K562 (cell line): ENCODE measurements around the gene SOS1. TPM values are rescaled to one million over a fixed set of nuclear protein-coding genes. Genes with fewer than 3 reads are reported as not detected.

Experiments
- ATAC-seq: fragments of 200-7000 bp; cut with Tn5 transposase; 3 replicates; pipeline ENCODE4 v1.9.1; 2020; ENCODE audit warnings: moderate library complexity
- BruUV-seq: library from RNA; stranded (reverse); fragments of 400-500 nt; replicated peaks from 2 replicates; lab custom pipeline; 2021; lab: Mats Ljungman, UMichigan
- CTCF ChIA-PET: fragments of 300-600 bp; formaldehyde crosslinking; extraction: SDS; loops from one replicate; lab custom pipeline; 2021; ENCODE audit warnings: low intra/inter-chr PET ratio; lab: Yijun Ruan, JAX
- POLR2A ChIA-PET: fragments of 300-600, 350-650 bp; sonication (Branson Sonifier 250); formaldehyde crosslinking; extraction: SDS; loops from one replicate; lab custom pipeline; 2021; ENCODE audit warnings: antibody characterized with exemption, inconsistent platforms; lab: Yijun Ruan, JAX
- DNase-seq, 4 experiments: peaks; one replicate each; pipeline versions ENCODE4 v3.0.0 to v3.0.0-alpha.2; 2011 to 2018; ENCODE audit warnings: low spot score in 3 of 4, mixed read lengths in 3 of 4; ENCODE audit errors: extremely low read depth in 1 of 4
- FAIRE-seq: peaks from 2 replicates; lab custom pipeline; 2011; peaks lifted over from hg19 to GRCh38; lab: Jason Lieb, UNC
- H2AFZ ChIP-seq: 2 replicates; pipeline ENCODE4 v1.6.0; 2011; ENCODE audit warnings: low read depth, low read length, control low read depth, inconsistent platforms
- H3K27ac ChIP-seq: fragments of 200-600 bp; 3 replicates; pipeline ENCODE4 v1.8.0; 2011; ENCODE audit warnings: low read depth, mild to moderate bottlenecking, control low read depth, inconsistent platforms, low read length, moderate library complexity, mixed read lengths; ENCODE audit errors: extremely low read depth
- H3K27me3 ChIP-seq, 2 experiments: fragments of 300-600 bp in 1 of 2; 2 replicates in 1 of 2; 3 replicates in 1 of 2; pipeline versions ENCODE4 v1.6.0 to v1.8.0; 2011; ENCODE audit warnings: inconsistent platforms in 2 of 2, low read length in 2 of 2, mild to moderate bottlenecking in 1 of 2, mixed read lengths in 1 of 2, moderate library complexity in 1 of 2; ENCODE audit not compliant: control insufficient read depth in 2 of 2, insufficient read depth in 2 of 2
- H3K36me3 ChIP-seq: fragments of 300-600 bp; 3 replicates; pipeline ENCODE4 v1.8.0; 2011; ENCODE audit warnings: mild to moderate bottlenecking, low read length, inconsistent platforms; ENCODE audit not compliant: control insufficient read depth, insufficient read depth
- H3K4me1 ChIP-seq, 2 experiments: fragments of 200-600 bp in 1 of 2; replicated peaks in 1 of 2; 2 replicates in 1 of 2; 3 replicates in 1 of 2; pipeline versions ENCODE4 v1.5.1 to v1.8.0; 2011; ENCODE audit warnings: inconsistent platforms in 2 of 2, low read length in 2 of 2, mild to moderate bottlenecking in 1 of 2, mixed read lengths in 1 of 2, moderate library complexity in 1 of 2; ENCODE audit not compliant: control insufficient read depth in 2 of 2, insufficient read depth in 2 of 2
- H3K4me2 ChIP-seq: 2 replicates; pipeline ENCODE4 v1.6.1; 2011; ENCODE audit warnings: low read length, control low read depth, inconsistent platforms, mixed read lengths; ENCODE audit not compliant: insufficient read depth
- H3K4me3 ChIP-seq: fragments of 200-600 bp; sonication (generic), shearing (Covaris generic); 2 replicates; pipeline ENCODE4 v1.5.1; 2016; ENCODE audit warnings: control low read depth, inconsistent platforms
- H3K79me2 ChIP-seq: fragments of 200-600 bp; 3 replicates; pipeline ENCODE4 v1.8.0; 2011; ENCODE audit warnings: low read length, inconsistent platforms; ENCODE audit not compliant: control insufficient read depth, insufficient read depth
- H3K9ac ChIP-seq, 2 experiments: 2 replicates each; pipeline versions ENCODE4 v1.6.0 to v1.6.1; 2011; ENCODE audit warnings: low read depth in 2 of 2, low read length in 2 of 2, control low read depth in 1 of 2, inconsistent platforms in 1 of 2, mild to moderate bottlenecking in 1 of 2, mixed read lengths in 1 of 2; ENCODE audit not compliant: insufficient read depth in 1 of 2
- H3K9me1 ChIP-seq: one replicate; pipeline ENCODE4 v1.6.0; 2011; ENCODE audit warnings: inconsistent platforms, mild to moderate bottlenecking, low read length, moderate library complexity; ENCODE audit not compliant: control insufficient read depth, insufficient read depth
- H3K9me3 ChIP-seq: replicated peaks from 2 replicates; pipeline ENCODE4 v1.5.1; 2011; ENCODE audit warnings: low read depth, low read length, inconsistent platforms; ENCODE audit not compliant: control insufficient read depth, insufficient read depth
- H4K20me1 ChIP-seq: replicated peaks from 2 replicates; pipeline ENCODE4 v1.6.1; 2011; ENCODE audit warnings: low read length, inconsistent platforms, mixed read lengths; ENCODE audit not compliant: control insufficient read depth, insufficient read depth
- BACH1 ChIP-seq: fragments of 200-800 bp; sonication (Bioruptor generic); IDR thresholded peaks from 2 replicates; pipeline ENCODE4 v1.6.1; 2016; ENCODE audit warnings: missing genetic modification characterization, missing compliant biosample characterization
- BCL6 ChIP-seq: fragments of 250-450 bp; sonication (Bioruptor Pico); IDR thresholded peaks from 2 replicates; pipeline ENCODE4 v1.4.0; 2020
- C11orf30 ChIP-seq: fragments of 450-650 bp; IDR thresholded peaks from 2 replicates; pipeline ENCODE4 v1.6.1; 2016; ENCODE audit warnings: low read depth, mild to moderate bottlenecking
- CREB3 ChIP-seq: fragments of 450-650 bp; conservative IDR thresholded peaks from 2 replicates; pipeline ENCODE4 v1.6.1; 2016; ENCODE audit warnings: missing genetic modification characterization, low read depth, mild to moderate bottlenecking, missing compliant biosample characterization, moderate library complexity
- CTBP1 ChIP-seq: fragments of 450-650 bp; IDR thresholded peaks from 2 replicates; pipeline ENCODE4 v1.6.1; 2016; ENCODE audit warnings: borderline replicate concordance
- MAFF ChIP-seq: IDR thresholded peaks from 2 replicates; pipeline ENCODE4 v1.6.1; 2012; ENCODE audit warnings: low read length, improper control_type of control experiment
- MAFG ChIP-seq: fragments of 450-650 bp; conservative IDR thresholded peaks from 2 replicates; pipeline ENCODE4 v1.6.1; 2016; ENCODE audit warnings: missing genetic modification characterization, missing compliant biosample characterization
- MAFK ChIP-seq: IDR thresholded peaks from 2 replicates; pipeline ENCODE4 v1.6.1; 2011; ENCODE audit warnings: low read length, improper control_type of control experiment
- MIER1 ChIP-seq: fragments of 450-650 bp; IDR thresholded peaks from 2 replicates; pipeline ENCODE4 v1.6.1; 2016; ENCODE audit warnings: antibody characterized with exemption, mild to moderate bottlenecking, low read depth
- MNT ChIP-seq, 2 experiments: fragments of 450-650 bp; conservative IDR thresholded peaks; 2 replicates each; pipeline ENCODE4 v1.6.1; 2017; ENCODE audit warnings: mild to moderate bottlenecking in 2 of 2, moderate library complexity in 2 of 2
- MTA2 ChIP-seq: fragments of 450-650 bp; IDR thresholded peaks from 2 replicates; pipeline ENCODE4 v1.6.1; 2016; ENCODE audit warnings: low read depth
- NFE2 ChIP-seq: IDR thresholded peaks from 2 replicates; pipeline ENCODE4 v1.6.1; 2014; ENCODE audit warnings: antibody characterized with exemption, low read depth
- NFE2L1 ChIP-seq: fragments of 450-650 bp; IDR thresholded peaks from 2 replicates; pipeline ENCODE4 v1.6.1; 2016; ENCODE audit warnings: missing genetic modification characterization, low read depth, mild to moderate bottlenecking, missing compliant biosample characterization, moderate library complexity, borderline replicate concordance
- NUFIP1 ChIP-seq: fragments of 450-650 bp; IDR thresholded peaks from 2 replicates; pipeline ENCODE4 v1.6.1; 2018; ENCODE audit not compliant: partially characterized antibody
- TAF7 ChIP-seq: fragments of 450-650 bp; IDR thresholded peaks from 2 replicates; pipeline ENCODE4 v1.6.1; 2016; ENCODE audit warnings: missing genetic modification characterization, missing compliant biosample characterization
- XRCC3 ChIP-seq: fragments of 450-650 bp; IDR thresholded peaks from 2 replicates; pipeline ENCODE4 v1.6.1; 2017; ENCODE audit warnings: mild to moderate bottlenecking, moderate library complexity
- ZBTB12 ChIP-seq: fragments of 250-450 bp; sonication (Bioruptor Pico); IDR thresholded peaks from 2 replicates; pipeline ENCODE4 v1.4.0; 2020
- ZBTB17 ChIP-seq: fragments of 450-650 bp; formaldehyde crosslinking; IDR thresholded peaks from 2 replicates; pipeline ENCODE4 v1.4.0; 2020; ENCODE audit warnings: mild to moderate bottlenecking
- ZBTB8A ChIP-seq: fragments of 450-650 bp; IDR thresholded peaks from 2 replicates; pipeline ENCODE4 v1.6.1; 2018; ENCODE audit warnings: mild to moderate bottlenecking, moderate library complexity; ENCODE audit not compliant: partially characterized antibody
- ZKSCAN8 ChIP-seq: fragments of 200-800 bp; sonication (Bioruptor generic); IDR thresholded peaks from 2 replicates; pipeline ENCODE4 v1.6.1; 2016; ENCODE audit warnings: missing genetic modification characterization, missing compliant biosample characterization
- ZNF175 ChIP-seq: fragments of 200-800 bp; sonication (Bioruptor generic); IDR thresholded peaks from 2 replicates; pipeline ENCODE4 v1.6.1; 2016; ENCODE audit warnings: low read depth, mild to moderate bottlenecking, missing genetic modification characterization, missing compliant biosample characterization
- ZNF184 ChIP-seq: sonication (generic); formaldehyde crosslinking; IDR thresholded peaks from 2 replicates; pipeline ENCODE4 v1.5.0; 2020; ENCODE audit warnings: missing genetic modification reagents
- ZNF316 ChIP-seq: fragments of 450-650 bp; IDR thresholded peaks from 2 replicates; pipeline ENCODE4 v1.6.1; 2016
- ZNF695 ChIP-seq: fragments of 450-650 bp; formaldehyde crosslinking; IDR thresholded peaks from 2 replicates; pipeline ENCODE4 v1.4.0; 2020; ENCODE audit warnings: mild to moderate bottlenecking, moderate library complexity
- WGBS: fragments of 100-300 bp; shearing (Covaris generic); methylation state at CpG from one replicate; pipeline ENCODE4 v1.1.6; 2016; ENCODE audit warnings: low coverage, mixed read lengths; ENCODE audit not compliant: insufficient coverage; ENCODE audit errors: missing lambda C conversion rate; 5-methylcytosine and 5-hydroxymethylcytosine counted together
- in situ Hi-C: fragments of 300-500 bp; cut with MboI; formaldehyde crosslinking; loops from 4 replicates; pipeline ENCODE4 v1.15.0; 2018; ENCODE audit warnings: inconsistent platforms, mixed read lengths
- intact Hi-C: fragments of 100-400 bp; cut with micrococcal nuclease; formaldehyde crosslinking; loops from 2 replicates; pipeline ENCODE4 v1.14.2; 2022
- polyA plus RNA-seq, 8 experiments: library from polyadenylated mRNA; depleted of rRNA in 4 of 8; stranded (reverse) in 5 of 8; unstranded in 3 of 8; fragments of >200 nt; fragmentation: Nextera tagmentation in 2 of 8; fragmentation: Illumina TruSeq in 1 of 8; extraction: Ambion mirVana in 2 of 8; extraction: Trizol in 1 of 8; gene quantifications; 2 replicates each; pipeline versions ENCODE4 v1.2.1 to v1.2.3, GENCODE V29; 2011 to 2014; ENCODE audit warnings: inconsistent platforms in 1 of 8, missing spikeins in 1 of 8
- total RNA-seq, 7 experiments: library from RNA; depleted of rRNA in 6 of 7; stranded (reverse); fragments of >200 nt in 6 of 7; fragmentation: Illumina TruSeq in 2 of 7; extraction: Trizol in 2 of 7; gene quantifications; 2 replicates each; pipeline versions ENCODE4 v1.2.1 to v1.2.3, GENCODE V29; 2011 to 2021; ENCODE audit warnings: low replicate concordance in 1 of 7

SOS1 gene
- total and polyA plus RNA-seq, 9 of the 15 experiments (the other 6 are each of a cell fraction or from before 2014, with no cell fraction given) = 2.5 to 27.1 (median 16.3) TPM

GRCh38 chr2:38982498-38982897 lies 138.4 kb downstream of the SOS1 start:
- no TSS peak for BruUV-seq
- no peak overlapping the region for H2AFZ ChIP-seq
- H3K4me1 ChIP-seq = no peaks in the 10 kb centered on the region
- in situ Hi-C loops (no loop called here), intact Hi-C loops (no loop called here)
- no peaks in the 10 kb centered on the region for H4K20me1 ChIP-seq
- ATAC-seq (no peak), DNase-seq (no peak), FAIRE-seq (peak; percentile 23)
- H3K79me2 ChIP-seq = no peaks in the 10 kb centered on the region
- H3K9me1 ChIP-seq = no peaks in the 10 kb centered on the region
- no peak overlapping the region for H3K4me2 ChIP-seq
- no peaks in the 10 kb centered on the region for H3K27me3 ChIP-seq
- no peak overlapping the region for H3K27ac ChIP-seq
- ChIA-PET POLR2A (interaction anchor here (0.8 kb wide), 1 partner anchor 8 kb away, joined by 3 read pairs; no protein-coding TSS in a partner anchor), CTCF (no interaction called here)
- 100% methylated on average over 1 of the region's 1 CpG for WGBS
- H3K9me3 ChIP-seq = no peaks in the 10 kb centered on the region
- no peak overlapping the region for H3K9ac ChIP-seq
- no peak overlapping the region for H3K4me3 ChIP-seq
- H3K36me3 ChIP-seq = peaks cover 15% of the 10 kb centered on the region; the same call in 2 of the 3 replicates
- TF ChIP-seq MNT (conservative IDR thresholded peaks at IDR 0.05) = no peak
- TF ChIP-seq MAFF = peak; percentile 86
- peak; percentile 82 for TF ChIP-seq MAFK
- TF ChIP-seq NUFIP1 = no peak
- TF ChIP-seq CREB3 (tag) = no peak
- TF ChIP-seq ZBTB17 = no peak
- TF ChIP-seq ZBTB8A = no peak
- peak; percentile 63 for TF ChIP-seq NFE2
- TF ChIP-seq XRCC3 = no peak
- peak; percentile 30; the same call in 1 of the 2 replicates for TF ChIP-seq BACH1 (tag)
- no peak for TF ChIP-seq ZNF695
- TF ChIP-seq MTA2 = no peak
- no peak for TF ChIP-seq CTBP1
- no peak for TF ChIP-seq BCL6 (CRISPR knock-in tag)
- TF ChIP-seq ZNF184 (CRISPR knock-in tag) = no peak
- TF ChIP-seq ZBTB12 (CRISPR knock-in tag) = no peak
- no peak for TF ChIP-seq ZNF175 (CRISPR knock-in tag)
- TF ChIP-seq MIER1 = no peak
- peak; percentile 91 for TF ChIP-seq MAFG (tag)
- no peak for TF ChIP-seq ZKSCAN8
- TF ChIP-seq C11orf30 = peak; percentile 91
- TF ChIP-seq NFE2L1 (tag) = peak; percentile 69
- no peak for TF ChIP-seq TAF7
- TF ChIP-seq ZNF316 = peak; percentile 96
